Stimulated activated CD8-positive, alpha-beta memory T cell treated with anti-CD3 and anti-CD28 coated beads, Interleukin-15, amount 100 ng/mL, for 1 hour (primary cell): ENCODE results near the gene PIGM.

Experiments used
- DNase-seq: peaks from one replicate; pipeline ENCODE4 v3.0.0-alpha.2; 2020; ENCODE audit warnings: low read depth

The PIGM gene

DNA sequence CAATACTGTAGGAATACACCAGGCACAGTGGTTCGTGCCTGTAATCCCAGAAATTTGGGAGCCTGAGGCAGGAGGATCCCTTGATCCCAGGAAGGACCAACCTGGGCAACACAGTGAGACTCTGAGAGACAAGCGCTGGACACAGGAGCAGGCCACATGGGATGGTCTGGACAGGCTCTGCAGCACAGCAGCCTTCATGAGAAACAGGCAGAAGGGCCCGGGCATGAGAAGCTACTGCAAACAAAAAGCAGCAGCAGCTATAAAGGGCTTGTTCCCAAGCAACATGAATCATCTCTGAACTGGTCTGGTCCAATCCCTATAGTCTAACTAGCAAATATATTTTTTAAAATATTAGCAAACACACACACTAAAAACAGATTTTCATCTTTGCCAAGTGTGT lies 42.2 kb downstream of the PIGM start:
- DNase-seq = no peak

GRCh38 chr1:159988006-159988405 lies 43.8 kb downstream of the PIGM start:
- DNase-seq = no peak

DNA sequence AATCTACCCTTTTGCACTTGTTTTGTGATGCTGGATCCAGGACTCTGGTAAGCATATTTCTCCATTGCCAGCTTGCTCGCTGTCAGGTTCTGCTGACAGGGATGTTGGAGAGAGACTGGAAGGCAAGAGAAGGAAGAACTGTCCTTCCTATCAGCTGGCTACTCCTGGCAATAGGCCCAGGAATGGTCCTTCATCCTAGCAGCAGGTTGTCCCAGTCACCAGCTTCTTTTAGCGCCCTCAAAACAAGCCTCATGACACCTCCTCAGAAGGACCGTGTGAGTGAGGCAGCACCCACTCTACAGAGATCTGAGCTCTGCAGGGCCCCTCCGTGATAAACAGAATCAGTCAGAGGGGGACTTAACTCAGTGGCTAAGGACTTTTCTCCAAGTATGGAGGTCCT lies 44.6 kb downstream of the PIGM start:
- DNase-seq = no peak

DNA sequence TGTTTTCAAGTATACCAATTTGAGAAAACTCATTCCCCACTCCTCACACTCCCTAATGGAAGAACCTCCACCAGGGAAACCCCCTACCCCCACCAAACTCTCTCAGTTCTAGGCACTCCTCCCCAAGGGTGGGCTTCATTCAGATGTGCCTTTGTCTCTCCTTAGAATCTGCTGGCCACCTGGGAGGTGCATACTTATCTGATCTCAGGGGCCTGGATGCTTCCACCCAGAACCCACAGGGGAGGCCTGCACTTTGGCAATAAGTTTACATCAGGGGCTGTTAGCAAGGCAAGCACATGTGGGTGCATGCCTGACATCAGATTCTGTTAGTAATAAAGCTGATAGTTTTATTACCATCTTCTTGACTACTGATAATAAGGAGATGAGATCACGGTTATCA lies 45.3 kb downstream of the PIGM start:
- DNase-seq = no peak

GRCh38 chr1:159986093-159986492 lies 45.7 kb downstream of the PIGM start:
- no peak for DNase-seq

DNA sequence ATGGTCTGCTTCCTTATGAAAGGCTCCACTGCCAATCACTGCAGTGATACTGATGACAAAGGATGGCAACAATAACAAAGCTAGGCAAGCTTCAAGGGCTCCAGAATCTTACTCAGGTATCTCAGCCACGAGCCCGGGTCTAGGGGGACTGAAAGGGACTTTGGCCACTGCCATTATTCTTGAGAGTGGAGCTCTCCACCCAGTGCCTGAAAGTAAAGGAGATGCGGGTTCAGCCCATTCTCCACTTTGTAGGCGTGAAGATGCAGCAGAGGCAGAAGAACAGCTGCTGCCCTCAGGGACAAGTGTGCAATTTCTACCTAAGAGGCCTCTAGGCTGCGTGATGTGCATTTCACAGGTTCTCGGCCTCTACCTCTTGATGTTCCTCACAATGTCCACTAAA lies 46.3 kb downstream of the PIGM start:
- DNase-seq = no peak

- no peak for DNase-seq
Measured at GRCh38 chr1:159983681-159984080, 48.1 kb downstream of the PIGM start.

DNA sequence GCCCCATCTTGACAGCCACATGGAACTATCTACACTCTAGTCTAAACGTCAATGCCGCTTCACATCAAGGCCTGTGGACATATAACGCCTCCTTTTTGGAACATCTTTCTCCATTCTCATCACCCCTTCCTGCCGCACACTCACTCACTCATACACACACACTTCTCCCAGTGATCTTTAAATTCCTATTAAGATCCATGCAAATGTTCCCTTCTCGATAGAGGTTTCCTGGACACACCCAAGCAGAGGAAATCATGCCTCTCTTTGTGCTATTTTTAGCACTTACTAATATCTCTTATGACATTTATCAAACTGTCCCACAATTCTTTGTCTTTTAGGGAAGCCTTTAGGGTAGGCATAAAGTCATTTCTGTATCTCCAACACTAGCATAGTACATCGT lies 49.5 kb downstream of the PIGM start:
- DNase-seq = no peak

GRCh38 chr1:159981351-159982055 lies 50.3 kb downstream of the PIGM start:
- no peak for DNase-seq

DNA sequence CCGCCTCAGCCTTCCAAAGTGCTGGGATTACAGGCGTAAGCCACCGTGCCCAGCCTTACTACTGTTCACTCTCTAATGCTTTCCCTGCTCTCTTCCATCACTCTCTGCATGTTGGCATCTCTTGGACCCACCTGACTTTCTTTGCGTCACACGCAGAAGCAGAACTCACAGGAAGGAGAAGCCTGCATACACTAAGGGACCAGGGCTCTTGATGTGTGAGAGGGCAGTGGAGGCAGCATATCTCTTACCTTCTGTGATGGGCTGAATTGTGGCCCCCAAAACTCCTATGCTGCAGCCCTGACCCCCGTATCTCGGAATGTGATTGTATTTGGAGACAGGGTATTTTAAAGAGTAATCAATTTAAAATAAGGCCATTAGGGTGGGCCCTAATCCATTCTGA lies 51.0 kb downstream of the PIGM start:
- no peak for DNase-seq

- DNase-seq = no peak
Measured at GRCh38 chr1:159980076-159980475, 51.7 kb downstream of the PIGM start.

GRCh38 chr1:159979257-159979656 lies 52.5 kb downstream of the PIGM start:
- DNase-seq = no peak

DNA sequence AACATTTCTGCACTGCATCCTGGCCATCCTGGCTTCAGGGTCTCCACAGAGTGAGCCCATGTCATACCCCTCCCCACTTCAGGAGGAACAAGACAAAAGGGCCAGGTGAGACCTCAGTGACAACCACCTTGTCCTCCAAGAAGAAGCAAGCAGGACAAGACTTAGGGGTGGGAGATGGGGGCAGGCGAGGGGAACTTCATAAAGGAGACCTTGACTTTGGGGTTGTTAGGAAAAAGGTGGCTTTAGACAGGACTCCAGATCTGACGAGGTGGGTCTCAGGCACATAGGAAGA lies 53.7 kb downstream of the PIGM start:
- DNase-seq = no peak

GRCh38 chr1:159977364-159978106 lies 54.3 kb downstream of the PIGM start:
- no peak for DNase-seq
